Mesothelial cell of epicardium (in vitro differentiated cells): ENCODE results near the gene ALPL. TPM values are rescaled to one million over a fixed set of nuclear protein-coding genes. Genes with fewer than 3 reads are reported as not detected.
A peak's percentile ranks its signal among the peaks of the same experiment; 100 is the strongest.

Source experiments
- DNase-seq, 2 experiments: peaks; one replicate each; pipeline ENCODE4 v3.0.0; 2021; ENCODE audit warnings: low spot score in 2 of 2; ENCODE audit not compliant: unreplicated experiment in 2 of 2
- H3K27ac Mint-ChIP-seq: 2 replicates; pipeline ENCODE4 v1.8.0; 2021; ENCODE audit warnings: mixed read lengths
- H3K27me3 Mint-ChIP-seq: 2 replicates; pipeline ENCODE4 v1.8.0; 2021; ENCODE audit warnings: low read depth, mixed read lengths
- H3K36me3 Mint-ChIP-seq: 2 replicates; pipeline ENCODE4 v1.8.0; 2021; ENCODE audit warnings: mixed read lengths
- H3K4me1 Mint-ChIP-seq: 2 replicates; pipeline ENCODE4 v1.8.0; 2021; ENCODE audit warnings: mixed read lengths
- H3K4me3 Mint-ChIP-seq: 2 replicates; pipeline ENCODE4 v1.8.0; 2021; ENCODE audit warnings: mild to moderate bottlenecking, moderate library complexity, mixed read lengths
- H3K9me3 Mint-ChIP-seq: 2 replicates; pipeline ENCODE4 v1.8.0; 2021; ENCODE audit warnings: mixed read lengths
- total RNA-seq: library from RNA; stranded (reverse); gene quantifications from 3 replicates; pipeline ENCODE4 v1.2.1, GENCODE V29; 2021
- TF ChIP-seq, protein P1 (sequence below): fragments of 200-600 bp; sonication (generic); IDR thresholded peaks from one replicate; pipeline ENCODE4 v1.5.0; 2021; ENCODE audit warnings: antibody characterized with exemption; ENCODE audit not compliant: unreplicated experiment

ALPL gene
- total RNA-seq, 1 donor from 2014 or later = 0.89 TPM

GRCh38 chr1:21616372-21616771 lies 107.1 kb downstream of the ALPL start:
- peaks cover 24% of the 10 kb centered on the region for H3K4me1 Mint-ChIP-seq
- DNase-seq = no peak
- H3K27ac Mint-ChIP-seq = no peak overlapping the region
- H3K27me3 Mint-ChIP-seq = no peaks in the 10 kb centered on the region
- no peak overlapping the region for H3K4me3 Mint-ChIP-seq
- no peaks in the 10 kb centered on the region for H3K36me3 Mint-ChIP-seq
- TF ChIP-seq, protein P1, sequence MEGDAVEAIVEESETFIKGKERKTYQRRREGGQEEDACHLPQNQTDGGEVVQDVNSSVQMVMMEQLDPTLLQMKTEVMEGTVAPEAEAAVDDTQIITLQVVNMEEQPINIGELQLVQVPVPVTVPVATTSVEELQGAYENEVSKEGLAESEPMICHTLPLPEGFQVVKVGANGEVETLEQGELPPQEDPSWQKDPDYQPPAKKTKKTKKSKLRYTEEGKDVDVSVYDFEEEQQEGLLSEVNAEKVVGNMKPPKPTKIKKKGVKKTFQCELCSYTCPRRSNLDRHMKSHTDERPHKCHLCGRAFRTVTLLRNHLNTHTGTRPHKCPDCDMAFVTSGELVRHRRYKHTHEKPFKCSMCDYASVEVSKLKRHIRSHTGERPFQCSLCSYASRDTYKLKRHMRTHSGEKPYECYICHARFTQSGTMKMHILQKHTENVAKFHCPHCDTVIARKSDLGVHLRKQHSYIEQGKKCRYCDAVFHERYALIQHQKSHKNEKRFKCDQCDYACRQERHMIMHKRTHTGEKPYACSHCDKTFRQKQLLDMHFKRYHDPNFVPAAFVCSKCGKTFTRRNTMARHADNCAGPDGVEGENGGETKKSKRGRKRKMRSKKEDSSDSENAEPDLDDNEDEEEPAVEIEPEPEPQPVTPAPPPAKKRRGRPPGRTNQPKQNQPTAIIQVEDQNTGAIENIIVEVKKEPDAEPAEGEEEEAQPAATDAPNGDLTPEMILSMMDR = no peak
- H3K9me3 Mint-ChIP-seq = no peaks in the 10 kb centered on the region

DNA sequence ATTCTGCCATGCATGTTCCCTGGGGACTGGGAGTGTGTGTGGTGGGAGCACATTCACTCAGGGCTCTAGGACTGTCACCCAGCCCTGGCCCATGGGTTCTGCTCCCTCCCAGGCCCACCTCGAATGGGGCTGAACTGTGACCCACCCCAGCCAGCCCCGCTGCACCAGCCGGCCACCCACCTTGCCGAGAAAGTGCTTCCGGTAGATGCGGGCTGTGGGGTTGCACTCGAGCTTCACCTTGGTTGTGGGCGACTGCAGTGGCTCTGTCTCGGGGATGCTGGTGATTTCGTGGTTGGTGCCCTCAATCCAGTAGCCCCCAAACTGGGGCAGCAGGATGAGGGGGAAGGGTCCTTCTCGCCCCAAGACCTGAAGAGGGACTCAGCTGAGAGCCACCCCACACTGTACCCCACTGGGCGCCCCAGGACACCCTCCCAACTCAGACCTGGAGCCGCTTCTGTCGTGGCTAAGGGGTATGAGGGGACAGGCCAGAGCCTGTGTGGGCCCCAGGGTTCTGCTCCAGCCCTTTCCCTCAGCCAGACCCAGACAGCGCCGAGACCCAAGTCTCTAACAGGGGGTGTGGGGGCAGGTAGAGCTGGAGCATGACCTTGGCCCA lies 108.0 kb downstream of the ALPL start:
- no peak for DNase-seq
- Mint-ChIP-seq H3K27me3 (no peaks in the 10 kb centered on the region), H3K27ac (no peak overlapping the region), H3K36me3 (no peaks in the 10 kb centered on the region), H3K9me3 (no peaks in the 10 kb centered on the region), H3K4me1 (peaks cover 24% of the 10 kb centered on the region), H3K4me3 (no peak overlapping the region)
- TF ChIP-seq, protein P1 = no peak

GRCh38 chr1:21618059-21618458 lies 108.8 kb downstream of the ALPL start:
- Mint-ChIP-seq H3K4me3 (no peak overlapping the region), H3K27me3 (no peaks in the 10 kb centered on the region), H3K4me1 (peaks cover 29% of the 10 kb centered on the region), H3K36me3 (no peaks in the 10 kb centered on the region), H3K9me3 (no peaks in the 10 kb centered on the region), H3K27ac (no peak overlapping the region)
- TF ChIP-seq, protein P1 = no peak
- no peak for DNase-seq

DNA sequence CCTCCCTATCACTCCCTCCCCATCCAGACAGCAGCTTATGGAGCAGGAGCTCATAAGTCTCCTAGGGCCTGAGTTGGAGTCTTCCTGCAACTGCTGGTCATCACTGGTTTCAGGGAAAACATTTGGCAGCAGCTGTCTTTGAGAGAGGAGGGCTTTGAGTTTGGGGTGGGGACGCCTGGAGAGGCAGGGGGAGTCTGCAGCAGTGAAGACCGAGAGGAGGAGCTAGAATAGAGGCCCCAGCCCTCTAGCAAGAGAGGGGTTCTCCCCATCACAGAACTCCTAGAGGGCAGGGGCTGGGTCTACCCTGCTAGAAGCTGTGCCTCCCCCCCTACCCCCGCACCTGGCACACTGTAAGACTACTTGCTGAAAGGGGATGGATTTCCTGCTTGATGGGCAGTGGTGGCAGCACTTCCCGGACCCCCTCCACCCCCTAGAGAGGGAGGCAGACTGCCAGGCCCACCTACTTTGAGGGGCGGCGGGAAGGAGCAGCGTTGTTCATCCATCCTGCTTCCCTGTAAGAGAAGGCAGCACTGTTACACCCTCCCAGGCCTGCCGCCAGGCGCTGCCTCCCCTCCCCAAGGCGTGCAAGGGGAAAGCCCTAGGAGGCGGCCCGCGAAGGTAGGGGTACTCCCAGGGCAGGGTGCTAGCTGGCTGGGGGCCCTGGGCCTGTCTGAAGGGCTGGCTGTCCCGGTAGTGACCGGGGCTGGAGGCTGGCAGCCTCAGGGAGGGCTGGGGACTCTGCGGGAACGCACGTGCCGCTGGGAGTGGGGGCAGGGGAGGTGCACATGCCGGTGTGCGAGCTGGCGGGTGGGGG lies 109.5 kb downstream of the ALPL start:
- peaks cover 33% of the 10 kb centered on the region for H3K4me1 Mint-ChIP-seq
- no peaks in the 10 kb centered on the region for H3K36me3 Mint-ChIP-seq
- H3K27ac Mint-ChIP-seq = no peak overlapping the region
- H3K4me3 Mint-ChIP-seq = peak overlapping the region; percentile 30
- no peaks in the 10 kb centered on the region for H3K27me3 Mint-ChIP-seq
- TF ChIP-seq, protein P1 = no peak
- H3K9me3 Mint-ChIP-seq = no peaks in the 10 kb centered on the region
- no peak for DNase-seq

DNA sequence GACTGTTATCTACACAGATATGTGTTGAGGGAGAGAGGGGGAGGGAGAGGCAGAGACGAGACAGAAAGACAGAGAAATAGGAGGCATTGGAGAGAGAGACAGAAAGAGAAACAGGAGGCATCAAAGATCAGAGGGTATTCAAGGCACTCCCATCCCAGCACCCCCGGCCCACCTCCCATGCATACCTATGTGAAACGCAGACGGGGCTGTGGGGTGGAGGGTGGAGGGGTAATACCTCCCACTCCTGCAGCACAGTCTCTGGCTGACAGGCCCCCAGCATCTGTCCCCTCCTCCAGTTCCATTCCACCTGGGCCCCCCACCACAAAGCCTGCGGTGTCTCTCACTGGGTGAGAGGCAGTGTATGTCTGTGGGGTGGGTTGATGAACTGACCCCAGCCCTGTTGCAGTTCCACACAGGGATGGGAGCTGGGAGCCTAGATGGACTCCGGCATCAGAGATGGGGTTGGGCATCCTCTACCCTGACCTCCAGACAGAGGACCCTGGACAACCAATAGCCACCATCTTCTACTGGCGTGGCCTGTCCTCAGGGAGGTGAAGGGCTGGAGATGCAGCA lies 110.2 kb downstream of the ALPL start:
- DNase-seq = no peak
- Mint-ChIP-seq H3K4me1 (peaks cover 36% of the 10 kb centered on the region), H3K4me3 (peak overlapping the region; percentile 30), H3K36me3 (no peaks in the 10 kb centered on the region), H3K27ac (no peak overlapping the region), H3K9me3 (no peaks in the 10 kb centered on the region), H3K27me3 (no peaks in the 10 kb centered on the region)
- TF ChIP-seq, protein P1 = no peak
